Liver (tissue), 9 donors: ENCODE data around the gene MAN2A1. TPM values are rescaled to one million over a fixed set of nuclear protein-coding genes. Genes with fewer than 3 reads are reported as not detected.

ENCODE experiments used
- DNase-seq: peaks from one replicate; pipeline ENCODE4 v3.0.0-alpha.2; 2017; ENCODE audit warnings: low spot score
- H3K27ac ChIP-seq, 2 donors: one replicate each; pipeline ENCODE4 v1.7.0; 2013; ENCODE audit warnings: inconsistent platforms in 2 of 2, low read length in 2 of 2, control low read depth in 1 of 2, low read depth in 1 of 2, mild to moderate bottlenecking in 1 of 2
- H3K27me3 ChIP-seq, 4 donors: one replicate each; pipeline versions ENCODE4 v1.6.1 to v1.7.0; 2013; ENCODE audit warnings: low read length in 3 of 4, inconsistent platforms in 1 of 4, mild to moderate bottlenecking in 1 of 4, moderate library complexity in 1 of 4; ENCODE audit not compliant: control insufficient read depth in 4 of 4, insufficient read depth in 4 of 4
- H3K36me3 ChIP-seq, 4 donors: one replicate each; pipeline versions ENCODE4 v1.6.1 to v1.7.0; 2013; ENCODE audit warnings: low read length in 3 of 4, mild to moderate bottlenecking in 3 of 4, low read depth in 1 of 4, moderate library complexity in 1 of 4; ENCODE audit not compliant: control insufficient read depth in 4 of 4, insufficient read depth in 3 of 4
- H3K4me1 ChIP-seq, 4 donors: one replicate each; pipeline versions ENCODE4 v1.6.1 to v1.7.0; 2013; ENCODE audit warnings: low read length in 3 of 4, mild to moderate bottlenecking in 3 of 4, moderate library complexity in 1 of 4; ENCODE audit not compliant: control insufficient read depth in 4 of 4, insufficient read depth in 4 of 4
- H3K4me3 ChIP-seq, 3 donors: one replicate each; pipeline versions ENCODE4 v1.6.1 to v1.7.0; 2013; ENCODE audit warnings: low read length in 3 of 3, control low read depth in 1 of 3, low read depth in 1 of 3, mild to moderate bottlenecking in 1 of 3
- H3K9ac ChIP-seq, 2 donors: one replicate each; pipeline ENCODE4 v1.7.0; 2013; ENCODE audit warnings: low read length in 2 of 2, mild to moderate bottlenecking in 2 of 2, moderate library complexity in 2 of 2, control low read depth in 1 of 2, low read depth in 1 of 2
- H3K9me3 ChIP-seq, 4 donors: one replicate each; pipeline versions ENCODE4 v1.6.1 to v1.7.0; 2013; ENCODE audit warnings: low read length in 3 of 4; ENCODE audit not compliant: control insufficient read depth in 4 of 4
- EGR1 ChIP-seq, 2 donors: IDR thresholded peaks; 2 replicates each; pipeline ENCODE4 v1.6.1; 2016 to 2018; ENCODE audit warnings: antibody characterized with exemption in 2 of 2, low read depth in 2 of 2
- FOXA1 ChIP-seq: IDR thresholded peaks from 2 replicates; pipeline ENCODE4 v1.6.1; 2016; ENCODE audit warnings: antibody characterized with exemption
- FOXA2 ChIP-seq: IDR thresholded peaks from 2 replicates; pipeline ENCODE4 v1.6.1; 2016; ENCODE audit warnings: antibody characterized with exemption
- GABPA ChIP-seq, 2 donors: IDR thresholded peaks in 1 of 2; conservative IDR thresholded peaks in 1 of 2; 2 replicates each; pipeline ENCODE4 v1.6.1; 2016; ENCODE audit warnings: antibody characterized with exemption in 2 of 2, mild to moderate bottlenecking in 1 of 2, moderate library complexity in 1 of 2
- HNF4A ChIP-seq, 2 donors: conservative IDR thresholded peaks; 2 replicates each; pipeline ENCODE4 v1.6.1; 2016; ENCODE audit warnings: antibody characterized with exemption in 2 of 2, mild to moderate bottlenecking in 2 of 2
- HNF4G ChIP-seq: IDR thresholded peaks from 2 replicates; pipeline ENCODE4 v1.6.1; 2016; ENCODE audit warnings: antibody characterized with exemption
- JUND ChIP-seq, 2 donors: IDR thresholded peaks; 2 replicates each; pipeline ENCODE4 v1.6.1; 2016; ENCODE audit warnings: antibody characterized with exemption in 2 of 2
- RAD21 ChIP-seq, 2 donors: IDR thresholded peaks; 2 replicates each; pipeline ENCODE4 v1.6.1; 2016; ENCODE audit warnings: antibody characterized with exemption in 2 of 2, mild to moderate bottlenecking in 2 of 2
- RXRA ChIP-seq, 2 donors: IDR thresholded peaks; 2 replicates each; pipeline ENCODE4 v1.6.1; 2017 to 2018; ENCODE audit warnings: antibody characterized with exemption in 2 of 2, mild to moderate bottlenecking in 1 of 2
- TAF1 ChIP-seq: conservative IDR thresholded peaks from 2 replicates; pipeline ENCODE4 v1.6.1; 2016; ENCODE audit warnings: antibody characterized with exemption, mild to moderate bottlenecking
- WGBS: extraction: QIAGEN DNeasy Blood & Tissue Kit; methylation state at CpG from one replicate; pipeline ENCODE4 v1.1.7; 2013; 5-methylcytosine and 5-hydroxymethylcytosine counted together
- polyA plus RNA-seq, 2 donors: library from polyadenylated mRNA; stranded (reverse) in 1 of 2; unstranded in 1 of 2; fragments of 200-250 nt in 1 of 2; fragments of >200 nt in 1 of 2; fragmentation: Nextera tagmentation in 1 of 2; extraction: Ambion mirVana in 1 of 2; gene quantifications; one replicate each; pipeline versions ENCODE4 v1.2.1 to v1.2.3, GENCODE V29; 2013 to 2015
- total RNA-seq, 2 donors: library from RNA; depleted of rRNA; stranded (reverse); fragments of >200 nt; gene quantifications; one replicate each; pipeline ENCODE4 v1.2.3, GENCODE V29; 2014
- TF ChIP-seq, protein P1 (sequence below): IDR thresholded peaks from 2 replicates; pipeline ENCODE4 v1.6.1; 2016; ENCODE audit warnings: antibody characterized with exemption
- TF ChIP-seq, protein P2 (sequence below): IDR thresholded peaks from 2 replicates; pipeline ENCODE4 v1.6.1; 2016; ENCODE audit warnings: antibody characterized with exemption, mild to moderate bottlenecking
- TF ChIP-seq, protein P3 (sequence below): IDR thresholded peaks from 2 replicates; pipeline ENCODE4 v1.6.1; 2016; ENCODE audit warnings: antibody characterized with exemption
- TF ChIP-seq, protein P4 (sequence below): fragments of 150-350 bp; IDR thresholded peaks from 2 replicates; pipeline ENCODE4 v1.5.1; 2017; ENCODE audit warnings: improper control_type of control experiment, low read depth, low read length; ENCODE audit not compliant: missing input control
- donor health status: healthy.
- donor health status: healthy.
- donor health status: healthy.
- donor health status: healthy.
- donor health status: healthy.

The MAN2A1 gene
- total and polyA plus RNA-seq, 4 donors = 21.4 to 82.8 (median 47.3) TPM

DNA sequence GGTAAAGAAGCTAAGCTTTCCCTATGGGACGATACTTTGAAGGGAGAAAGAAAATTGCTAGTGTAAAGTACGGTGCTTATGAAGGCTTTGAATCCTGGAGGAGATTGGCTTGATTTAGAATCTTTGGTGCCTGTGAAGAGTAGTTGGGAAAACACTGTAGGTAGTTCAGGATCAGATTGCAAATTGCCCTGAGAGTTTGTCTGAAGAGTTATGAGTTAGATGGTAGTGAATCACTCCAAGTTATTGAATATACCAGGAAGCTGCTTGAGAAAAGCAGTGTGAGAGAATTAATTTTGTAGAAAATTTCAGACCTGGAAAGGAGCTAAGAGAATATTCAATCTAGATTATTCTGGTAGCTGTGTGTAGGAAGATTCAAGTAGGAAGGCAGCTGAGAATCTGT lies 11.5 kb downstream of the MAN2A1 start:
- peaks cover 3 to 25% (median 10%) of the 10 kb centered on the region in 4 donors for H3K4me1 ChIP-seq
- no peak overlapping the region for H3K4me3 ChIP-seq
- WGBS = 98% methylated on average over 2 of the region's 2 CpGs

DNA sequence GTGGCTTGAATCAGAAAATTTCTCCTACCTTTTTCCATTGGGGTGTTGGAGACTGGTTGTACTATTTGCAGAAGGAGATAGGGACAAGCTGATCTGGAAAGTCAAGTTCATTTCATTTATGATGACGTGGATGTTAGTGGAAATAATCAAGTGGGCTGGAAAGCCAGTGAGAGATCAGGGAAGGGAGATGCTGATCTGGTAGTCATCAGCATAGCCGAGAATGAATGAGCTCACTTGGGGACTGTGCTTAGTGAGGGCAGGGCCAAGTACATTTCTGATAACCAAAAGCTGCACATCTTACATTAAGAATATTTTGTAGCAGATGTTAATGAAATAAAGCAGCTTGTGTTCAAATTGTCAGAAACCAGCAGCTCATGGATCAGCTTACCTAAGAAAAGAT lies 12.1 kb downstream of the MAN2A1 start:
- no peaks in the 10 kb centered on the region for H3K9me3 ChIP-seq
- H3K4me1 ChIP-seq = peaks cover 5 to 29% (median 11%) of the 10 kb centered on the region in 4 donors
- DNase-seq = no peak
- no peaks in the 10 kb centered on the region for H3K27me3 ChIP-seq
- WGBS = 82% methylated on average over 2 of the region's 2 CpGs
- H3K9ac ChIP-seq = no peak overlapping the region
- no peak overlapping the region for H3K27ac ChIP-seq
- peaks cover 0 to 6% (median under 1%) of the 10 kb centered on the region in 4 donors for H3K36me3 ChIP-seq
- H3K4me3 ChIP-seq = no peak overlapping the region
- TF ChIP-seq HNF4A (conservative IDR thresholded peaks at IDR 0.05) (no peak), HNF4G (no peak), GABPA (IDR thresholded peaks at IDR 0.05 in 1 of 2, conservative IDR thresholded peaks at IDR 0.05 in 1 of 2) (no peak), TAF1 (no peak), EGR1 (IDR thresholded peaks at IDR 0.05; ENCODE audit: low read depth in 2 of 2) (no peak), RAD21 (IDR thresholded peaks at IDR 0.05) (no peak), FOXA1 (no peak), JUND (IDR thresholded peaks at IDR 0.05) (no peak), FOXA2 (no peak), RXRA (IDR thresholded peaks at IDR 0.05) (no peak)
- TF ChIP-seq, protein P1, sequence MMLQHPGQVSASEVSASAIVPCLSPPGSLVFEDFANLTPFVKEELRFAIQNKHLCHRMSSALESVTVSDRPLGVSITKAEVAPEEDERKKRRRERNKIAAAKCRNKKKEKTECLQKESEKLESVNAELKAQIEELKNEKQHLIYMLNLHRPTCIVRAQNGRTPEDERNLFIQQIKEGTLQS = no peak
- TF ChIP-seq, protein P2, sequence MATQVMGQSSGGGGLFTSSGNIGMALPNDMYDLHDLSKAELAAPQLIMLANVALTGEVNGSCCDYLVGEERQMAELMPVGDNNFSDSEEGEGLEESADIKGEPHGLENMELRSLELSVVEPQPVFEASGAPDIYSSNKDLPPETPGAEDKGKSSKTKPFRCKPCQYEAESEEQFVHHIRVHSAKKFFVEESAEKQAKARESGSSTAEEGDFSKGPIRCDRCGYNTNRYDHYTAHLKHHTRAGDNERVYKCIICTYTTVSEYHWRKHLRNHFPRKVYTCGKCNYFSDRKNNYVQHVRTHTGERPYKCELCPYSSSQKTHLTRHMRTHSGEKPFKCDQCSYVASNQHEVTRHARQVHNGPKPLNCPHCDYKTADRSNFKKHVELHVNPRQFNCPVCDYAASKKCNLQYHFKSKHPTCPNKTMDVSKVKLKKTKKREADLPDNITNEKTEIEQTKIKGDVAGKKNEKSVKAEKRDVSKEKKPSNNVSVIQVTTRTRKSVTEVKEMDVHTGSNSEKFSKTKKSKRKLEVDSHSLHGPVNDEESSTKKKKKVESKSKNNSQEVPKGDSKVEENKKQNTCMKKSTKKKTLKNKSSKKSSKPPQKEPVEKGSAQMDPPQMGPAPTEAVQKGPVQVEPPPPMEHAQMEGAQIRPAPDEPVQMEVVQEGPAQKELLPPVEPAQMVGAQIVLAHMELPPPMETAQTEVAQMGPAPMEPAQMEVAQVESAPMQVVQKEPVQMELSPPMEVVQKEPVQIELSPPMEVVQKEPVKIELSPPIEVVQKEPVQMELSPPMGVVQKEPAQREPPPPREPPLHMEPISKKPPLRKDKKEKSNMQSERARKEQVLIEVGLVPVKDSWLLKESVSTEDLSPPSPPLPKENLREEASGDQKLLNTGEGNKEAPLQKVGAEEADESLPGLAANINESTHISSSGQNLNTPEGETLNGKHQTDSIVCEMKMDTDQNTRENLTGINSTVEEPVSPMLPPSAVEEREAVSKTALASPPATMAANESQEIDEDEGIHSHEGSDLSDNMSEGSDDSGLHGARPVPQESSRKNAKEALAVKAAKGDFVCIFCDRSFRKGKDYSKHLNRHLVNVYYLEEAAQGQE = no peak
- TF ChIP-seq, protein P3, sequence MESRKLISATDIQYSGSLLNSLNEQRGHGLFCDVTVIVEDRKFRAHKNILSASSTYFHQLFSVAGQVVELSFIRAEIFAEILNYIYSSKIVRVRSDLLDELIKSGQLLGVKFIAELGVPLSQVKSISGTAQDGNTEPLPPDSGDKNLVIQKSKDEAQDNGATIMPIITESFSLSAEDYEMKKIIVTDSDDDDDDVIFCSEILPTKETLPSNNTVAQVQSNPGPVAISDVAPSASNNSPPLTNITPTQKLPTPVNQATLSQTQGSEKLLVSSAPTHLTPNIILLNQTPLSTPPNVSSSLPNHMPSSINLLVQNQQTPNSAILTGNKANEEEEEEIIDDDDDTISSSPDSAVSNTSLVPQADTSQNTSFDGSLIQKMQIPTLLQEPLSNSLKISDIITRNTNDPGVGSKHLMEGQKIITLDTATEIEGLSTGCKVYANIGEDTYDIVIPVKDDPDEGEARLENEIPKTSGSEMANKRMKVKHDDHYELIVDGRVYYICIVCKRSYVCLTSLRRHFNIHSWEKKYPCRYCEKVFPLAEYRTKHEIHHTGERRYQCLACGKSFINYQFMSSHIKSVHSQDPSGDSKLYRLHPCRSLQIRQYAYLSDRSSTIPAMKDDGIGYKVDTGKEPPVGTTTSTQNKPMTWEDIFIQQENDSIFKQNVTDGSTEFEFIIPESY = no peak
- TF ChIP-seq, protein P4, sequence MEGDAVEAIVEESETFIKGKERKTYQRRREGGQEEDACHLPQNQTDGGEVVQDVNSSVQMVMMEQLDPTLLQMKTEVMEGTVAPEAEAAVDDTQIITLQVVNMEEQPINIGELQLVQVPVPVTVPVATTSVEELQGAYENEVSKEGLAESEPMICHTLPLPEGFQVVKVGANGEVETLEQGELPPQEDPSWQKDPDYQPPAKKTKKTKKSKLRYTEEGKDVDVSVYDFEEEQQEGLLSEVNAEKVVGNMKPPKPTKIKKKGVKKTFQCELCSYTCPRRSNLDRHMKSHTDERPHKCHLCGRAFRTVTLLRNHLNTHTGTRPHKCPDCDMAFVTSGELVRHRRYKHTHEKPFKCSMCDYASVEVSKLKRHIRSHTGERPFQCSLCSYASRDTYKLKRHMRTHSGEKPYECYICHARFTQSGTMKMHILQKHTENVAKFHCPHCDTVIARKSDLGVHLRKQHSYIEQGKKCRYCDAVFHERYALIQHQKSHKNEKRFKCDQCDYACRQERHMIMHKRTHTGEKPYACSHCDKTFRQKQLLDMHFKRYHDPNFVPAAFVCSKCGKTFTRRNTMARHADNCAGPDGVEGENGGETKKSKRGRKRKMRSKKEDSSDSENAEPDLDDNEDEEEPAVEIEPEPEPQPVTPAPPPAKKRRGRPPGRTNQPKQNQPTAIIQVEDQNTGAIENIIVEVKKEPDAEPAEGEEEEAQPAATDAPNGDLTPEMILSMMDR = no peak

More for the DNA sequence above, 11.5 kb downstream of the MAN2A1 start:
- no peaks in the 10 kb centered on the region for H3K9me3 ChIP-seq
- no peaks in the 10 kb centered on the region for H3K27me3 ChIP-seq
- no peak for DNase-seq
- H3K9ac ChIP-seq = no peak overlapping the region
- H3K36me3 ChIP-seq = peaks cover 0 to 6% (median under 1%) of the 10 kb centered on the region in 4 donors
- H3K27ac ChIP-seq = no peak overlapping the region
- no peak for TF ChIP-seq EGR1 (IDR thresholded peaks at IDR 0.05; ENCODE audit: low read depth in 2 of 2)
- TF ChIP-seq RAD21 (IDR thresholded peaks at IDR 0.05) = no peak
- TF ChIP-seq HNF4A (conservative IDR thresholded peaks at IDR 0.05) = no peak
- no peak for TF ChIP-seq GABPA (IDR thresholded peaks at IDR 0.05 in 1 of 2, conservative IDR thresholded peaks at IDR 0.05 in 1 of 2)
- TF ChIP-seq, protein P3 = no peak
- no peak for TF ChIP-seq HNF4G
- TF ChIP-seq, protein P2 = no peak
